Measurements from ENCODE around the gene SLC32A1. TPM values are rescaled to one million over a fixed set of nuclear protein-coding genes. Genes with fewer than 3 reads are reported as not detected.
A peak's percentile ranks its signal among the peaks of the same experiment; 100 is the strongest.

Gene SLC32A1
- total and polyA plus RNA-seq, 2 of the 13 experiments (the other 11 are each of a cell fraction or from before 2014, with no cell fraction given) = not detected

- TF ChIP-seq CCDC6 (CRISPR knock-in tag; IDR thresholded peaks at IDR 0.05) (peak; percentile 89), GTF3A (CRISPR knock-in tag; conservative IDR thresholded peaks at IDR 0.05) (no peak), SRY (CRISPR knock-in tag; IDR thresholded peaks at IDR 0.05) (peak; percentile 96), POGZ (CRISPR knock-in tag; IDR thresholded peaks at IDR 0.05) (no peak), DNMT3B (CRISPR knock-in tag; conservative IDR thresholded peaks at IDR 0.05) (peak; percentile 99), GZF1 (CRISPR knock-in tag; IDR thresholded peaks at IDR 0.05) (peak; percentile 90), YEATS2 (CRISPR knock-in tag; IDR thresholded peaks at IDR 0.05; ENCODE audit: borderline replicate concordance) (peak; percentile 62; the same call in 1 of the 2 replicates), KDM3A (CRISPR knock-in tag; IDR thresholded peaks at IDR 0.05; ENCODE audit: low read depth) (no peak; the same call in 1 of the 2 replicates), ZNF790 (CRISPR knock-in tag; IDR thresholded peaks at IDR 0.05; ENCODE audit: borderline replicate concordance) (peak; percentile 73; the same call in 1 of the 2 replicates), SP1 (IDR thresholded peaks at IDR 0.05) (no peak), SP1 (CRISPR knock-in tag; IDR thresholded peaks at IDR 0.05) (0 out of 2 replicates have a peak, but pooled peaks have one; percentile 53), ZNF788 (CRISPR knock-in tag; IDR thresholded peaks at IDR 0.05; ENCODE audit: borderline replicate concordance) (peak; percentile 67; the same call in 1 of the 2 replicates), BRF2 (CRISPR knock-in tag; IDR thresholded peaks at IDR 0.05) (no peak), RNF2 (conservative IDR thresholded peaks at IDR 0.05; ENCODE audit: low read depth) (no peak), HNF4A (CRISPR knock-in tag; IDR thresholded peaks at IDR 0.05) (0 out of 2 replicates have a peak, but pooled peaks have one; percentile 9), ZBTB40 (IDR thresholded peaks at IDR 0.05) (no peak), ZBTB40 (CRISPR knock-in tag; IDR thresholded peaks at IDR 0.05) (peak; percentile 67; the same call in 1 of the 2 replicates), HNF1B (CRISPR knock-in tag; IDR thresholded peaks at IDR 0.05) (0 out of 2 replicates have a peak, but pooled peaks have one; percentile 25)
These were observed 38.3 kb upstream of the SLC32A1 start (continued) for GRCh38 chr20:38685853-38686473.
